ENCODE results near the gene PROKR1.

Gene PROKR1

GRCh38 chr2:68698567-68699377, 55.4 kb downstream of the PROKR1 start:
- no peak for TF ChIP-seq CTCF (IDR thresholded peaks at IDR 0.05; ENCODE audit: borderline replicate concordance, insufficient read depth, low read depth, low read length)
- no peak overlapping the region for H3K4me3 ChIP-seq (ENCODE audit: low read depth, low read length)

GRCh38 chr2:68700560-68700959, 57.2 kb downstream of the PROKR1 start:
- H3K4me3 ChIP-seq (ENCODE audit: low read depth, low read length), result no peak overlapping the region
- no peak for TF ChIP-seq CTCF (IDR thresholded peaks at IDR 0.05; ENCODE audit: borderline replicate concordance, insufficient read depth, low read depth, low read length)

DNA sequence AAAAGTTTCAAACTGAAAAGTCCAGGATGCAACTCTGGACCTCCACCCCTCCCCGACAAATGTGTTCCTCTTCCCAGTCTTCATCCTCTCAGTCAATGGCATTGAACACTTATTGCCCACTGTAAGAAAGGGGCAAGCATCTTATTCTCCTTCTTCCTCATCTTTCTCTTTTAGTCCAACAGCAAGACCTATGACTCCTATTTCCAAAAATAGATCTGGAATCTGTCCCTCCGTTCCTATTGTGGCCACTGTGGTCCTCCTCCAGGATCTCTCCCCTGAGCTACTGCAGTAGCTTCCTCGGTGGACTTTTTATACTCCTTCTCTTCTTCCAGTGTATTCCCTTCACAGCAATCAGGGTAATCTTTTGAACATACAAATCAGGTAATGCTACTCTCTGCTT, 63.3 kb downstream of the PROKR1 start:
- no peak for TF ChIP-seq CTCF (IDR thresholded peaks at IDR 0.05; ENCODE audit: borderline replicate concordance, insufficient read depth, low read depth, low read length)
- no peak overlapping the region for H3K4me3 ChIP-seq (ENCODE audit: low read depth, low read length)

Measured in GM12875 (cell line).